ENCODE results near the gene PGBD4.

Gene PGBD4

DNA sequence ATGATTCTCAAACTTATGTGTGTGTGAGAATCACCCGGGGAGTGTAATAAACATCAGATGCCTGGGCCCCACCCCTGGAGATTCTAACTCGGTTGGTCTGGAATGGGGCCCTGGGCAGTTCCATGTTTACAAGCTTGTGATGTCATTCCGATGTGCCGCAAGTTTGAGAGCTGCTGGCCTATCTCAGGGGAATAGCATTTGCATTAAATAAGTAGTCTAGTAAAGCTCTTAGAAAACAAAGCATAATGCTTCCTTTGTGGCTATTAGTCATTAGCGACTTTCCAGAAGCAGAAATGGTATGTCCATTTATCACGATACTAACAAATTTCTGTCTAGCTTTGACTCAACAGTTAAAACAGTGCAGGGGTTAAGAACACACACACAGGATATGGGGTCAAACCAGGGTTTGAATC is 20.9 kb downstream of the PGBD4 start:
- H3K4me1 ChIP-seq = 0 out of 20 replicates have a peak, but pooled peaks cover 0 to 3% (median 0%) of the 10 kb centered on the region in 10 experiments
- H3K9me3 ChIP-seq (replicated peaks in 1 of 11) = no peaks in the 10 kb centered on the region
- H3K4me3 ChIP-seq = no peak overlapping the region
- no peaks in the 10 kb centered on the region for H3K36me3 ChIP-seq
- H3K27me3 ChIP-seq = no peaks in the 10 kb centered on the region
- H3K4me2 ChIP-seq = no peak overlapping the region
- no peak overlapping the region for H3K9ac ChIP-seq
- no peak for TF ChIP-seq Cebpa-rat (IDR thresholded peaks at IDR 0.05)
- H4K20me1 ChIP-seq = no peaks in the 10 kb centered on the region
- no peak overlapping the region for H3K27ac ChIP-seq

DNA sequence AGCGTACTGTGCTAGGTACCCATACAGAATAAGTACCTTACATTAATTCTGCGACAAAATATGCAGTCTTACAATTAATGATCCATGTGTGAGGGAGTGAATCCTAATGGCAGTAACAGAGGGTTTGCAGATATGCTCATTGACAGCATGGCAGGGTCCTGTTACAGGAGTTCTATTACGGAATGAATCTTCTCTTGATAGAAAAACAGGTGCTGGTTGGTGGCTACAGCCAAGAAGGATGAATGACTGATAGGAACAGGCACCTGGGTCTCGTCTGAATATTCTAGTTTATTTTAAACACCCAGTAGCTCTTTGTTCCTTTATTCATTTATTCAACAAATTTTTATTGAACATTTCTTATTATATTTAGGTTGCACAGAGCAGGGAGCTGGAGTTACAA is 22.8 kb downstream of the PGBD4 start:
- Histone ChIP-seq H4K20me1 (no peaks in the 10 kb centered on the region), H3K9me3 (replicated peaks in 1 of 11) (no peaks in the 10 kb centered on the region), H3K4me3 (no peak overlapping the region), H3K4me2 (no peak overlapping the region), H3K4me1 (0 out of 20 replicates have a peak, but pooled peaks cover 0 to 3% (median 0%) of the 10 kb centered on the region in 10 experiments), H3K27ac (no peak overlapping the region), H3K9ac (no peak overlapping the region), H3K36me3 (no peaks in the 10 kb centered on the region), H3K27me3 (no peaks in the 10 kb centered on the region)
- no peak for TF ChIP-seq Cebpa-rat (IDR thresholded peaks at IDR 0.05)

DNA sequence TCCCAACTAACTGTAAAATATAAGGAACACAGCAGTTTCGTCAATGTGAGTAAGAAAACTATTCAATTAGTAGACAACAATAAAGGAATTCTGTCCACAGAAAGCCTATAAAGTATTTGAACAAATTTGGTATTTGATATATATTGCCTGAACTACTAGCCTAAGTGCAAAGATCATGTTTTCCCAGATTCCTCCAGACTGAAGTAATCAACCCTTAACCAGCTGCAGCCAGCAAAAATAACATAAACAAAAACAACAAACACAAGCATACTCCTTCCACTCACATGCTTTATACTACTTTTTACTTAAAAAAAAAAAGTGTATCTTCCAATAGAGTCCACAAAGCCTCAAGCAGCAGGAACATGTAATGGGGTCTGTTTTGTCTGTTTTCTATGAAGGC is 24.1 kb downstream of the PGBD4 start:
- Histone ChIP-seq H3K27me3 (no peaks in the 10 kb centered on the region), H4K20me1 (no peaks in the 10 kb centered on the region), H3K36me3 (no peaks in the 10 kb centered on the region), H3K4me3 (no peak overlapping the region), H3K27ac (no peak overlapping the region), H3K9ac (no peak overlapping the region), H3K4me2 (no peak overlapping the region), H3K4me1 (0 out of 20 replicates have a peak, but pooled peaks cover 0 to 1% (median 0%) of the 10 kb centered on the region in 10 experiments), H3K9me3 (replicated peaks in 1 of 11) (no peaks in the 10 kb centered on the region)
- TF ChIP-seq Cebpa-rat (IDR thresholded peaks at IDR 0.05) = no peak

DNA sequence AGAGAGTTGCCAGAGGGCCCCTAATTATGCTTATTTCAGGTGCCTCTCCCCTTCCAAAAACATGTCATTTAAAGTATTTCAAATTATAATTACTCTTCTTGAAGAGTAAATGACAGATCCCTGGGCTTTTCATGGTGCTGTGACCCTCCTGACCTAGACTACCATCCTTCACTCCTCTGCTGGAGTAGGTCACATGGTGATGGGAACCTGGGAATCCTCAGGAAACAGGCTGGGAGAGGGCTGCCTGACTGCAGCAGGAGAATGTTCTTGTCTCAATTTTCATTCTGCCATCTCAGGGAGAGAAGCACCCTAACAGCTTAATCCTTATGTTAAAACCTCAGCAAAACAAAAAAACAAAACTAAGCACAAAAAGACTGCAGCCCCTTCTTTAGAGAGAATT is 24.6 kb downstream of the PGBD4 start:
- Histone ChIP-seq H4K20me1 (no peaks in the 10 kb centered on the region), H3K4me2 (no peak overlapping the region), H3K9me3 (replicated peaks in 1 of 11) (no peaks in the 10 kb centered on the region), H3K4me1 (no peaks in the 10 kb centered on the region), H3K27me3 (no peaks in the 10 kb centered on the region), H3K4me3 (no peak overlapping the region), H3K36me3 (no peaks in the 10 kb centered on the region), H3K27ac (no peak overlapping the region), H3K9ac (no peak overlapping the region)
- TF ChIP-seq Cebpa-rat (IDR thresholded peaks at IDR 0.05) = no peak

DNA sequence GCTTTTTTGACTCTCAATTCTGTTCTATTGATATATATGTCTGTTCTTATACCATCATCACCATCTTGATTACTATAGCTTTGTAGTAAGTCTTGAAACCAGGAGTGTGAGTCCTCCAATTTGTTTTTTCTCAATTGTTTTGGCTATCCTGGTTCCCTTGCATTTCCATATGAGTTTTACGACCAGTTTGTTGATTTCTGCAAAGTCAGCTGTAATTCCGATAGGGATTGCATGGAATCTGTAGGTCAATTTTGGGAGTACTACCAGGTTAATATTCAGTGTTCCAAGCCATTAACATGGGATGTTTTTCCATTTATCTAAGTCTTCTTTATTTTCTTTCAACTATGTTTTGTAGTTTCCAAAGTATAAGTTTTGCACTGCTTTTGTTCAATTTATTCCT is 27.0 kb downstream of the PGBD4 start:
- Histone ChIP-seq H4K20me1 (no peaks in the 10 kb centered on the region), H3K9me3 (replicated peaks in 1 of 11) (no peaks in the 10 kb centered on the region), H3K36me3 (peaks cover 0 to 8% (median 0%) of the 10 kb centered on the region in 11 experiments; a peak in 3 of 22 replicates), H3K4me2 (no peak overlapping the region), H3K27ac (no peak overlapping the region), H3K4me1 (no peaks in the 10 kb centered on the region), H3K4me3 (no peak overlapping the region), H3K9ac (no peak overlapping the region), H3K27me3 (no peaks in the 10 kb centered on the region)
- TF ChIP-seq Cebpa-rat (IDR thresholded peaks at IDR 0.05) = no peak

DNA sequence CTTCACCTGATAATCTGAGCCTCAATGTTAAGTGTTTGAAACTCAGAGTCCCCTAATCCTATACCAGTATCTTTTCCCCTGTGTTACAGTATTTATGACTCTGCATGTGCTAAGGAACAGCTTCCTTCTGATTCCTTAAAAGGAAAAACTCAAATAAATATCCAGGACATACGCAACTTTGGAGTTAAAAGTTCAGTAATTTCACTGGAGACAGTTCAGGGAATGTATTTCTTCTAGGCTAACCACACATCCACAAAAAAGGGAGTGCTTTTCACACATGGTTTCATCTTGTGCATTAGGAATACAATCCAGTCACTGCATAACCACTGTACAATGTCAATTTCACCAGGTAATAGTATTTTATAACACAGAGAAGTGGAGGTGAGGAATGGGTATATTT is 31.0 kb downstream of the PGBD4 start:
- TF ChIP-seq Cebpa-rat (IDR thresholded peaks at IDR 0.05) = no peak
- H4K20me1 ChIP-seq = no peaks in the 10 kb centered on the region

DNA sequence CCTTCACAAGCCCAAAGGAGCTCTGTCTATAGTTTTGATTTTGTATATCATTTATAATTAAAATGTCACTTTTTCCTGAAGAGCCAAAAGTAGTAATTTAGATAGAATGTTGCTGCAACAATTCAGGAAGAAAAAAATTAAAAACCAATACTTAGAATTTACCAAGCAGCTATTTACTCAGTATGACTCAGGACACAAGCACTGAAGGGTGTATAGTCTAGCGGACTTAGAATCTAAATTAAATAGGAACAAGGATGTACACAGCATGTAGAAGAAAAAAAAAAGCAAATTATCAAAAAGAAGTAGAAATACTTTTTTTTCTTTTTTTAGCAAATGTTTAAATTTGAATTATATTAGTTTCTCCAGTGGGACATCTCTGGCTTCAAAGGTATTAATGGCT is 31.6 kb downstream of the PGBD4 start:
- Histone ChIP-seq H3K4me2 (no peak overlapping the region), H3K4me3 (no peak overlapping the region), H3K9ac (no peak overlapping the region), H3K27me3 (no peaks in the 10 kb centered on the region), H3K4me1 (no peaks in the 10 kb centered on the region), H3K27ac (no peak overlapping the region), H3K9me3 (replicated peaks in 1 of 11) (no peaks in the 10 kb centered on the region), H3K36me3 (peaks cover 7 to 36% (median 15%) of the 10 kb centered on the region in 11 experiments; a peak in 20 of 22 replicates), H4K20me1 (no peaks in the 10 kb centered on the region)
- TF ChIP-seq Cebpa-rat (IDR thresholded peaks at IDR 0.05) = no peak

More for the DNA sequence above, 31.0 kb downstream of the PGBD4 start:
- Histone ChIP-seq H3K4me2 (no peak overlapping the region), H3K9ac (no peak overlapping the region), H3K4me3 (no peak overlapping the region), H3K27ac (no peak overlapping the region), H3K36me3 (peaks cover 3 to 30% (median 10%) of the 10 kb centered on the region in 11 experiments; a peak in 16 of 22 replicates), H3K27me3 (no peaks in the 10 kb centered on the region), H3K9me3 (replicated peaks in 1 of 11) (no peaks in the 10 kb centered on the region), H3K4me1 (no peaks in the 10 kb centered on the region)

DNA sequence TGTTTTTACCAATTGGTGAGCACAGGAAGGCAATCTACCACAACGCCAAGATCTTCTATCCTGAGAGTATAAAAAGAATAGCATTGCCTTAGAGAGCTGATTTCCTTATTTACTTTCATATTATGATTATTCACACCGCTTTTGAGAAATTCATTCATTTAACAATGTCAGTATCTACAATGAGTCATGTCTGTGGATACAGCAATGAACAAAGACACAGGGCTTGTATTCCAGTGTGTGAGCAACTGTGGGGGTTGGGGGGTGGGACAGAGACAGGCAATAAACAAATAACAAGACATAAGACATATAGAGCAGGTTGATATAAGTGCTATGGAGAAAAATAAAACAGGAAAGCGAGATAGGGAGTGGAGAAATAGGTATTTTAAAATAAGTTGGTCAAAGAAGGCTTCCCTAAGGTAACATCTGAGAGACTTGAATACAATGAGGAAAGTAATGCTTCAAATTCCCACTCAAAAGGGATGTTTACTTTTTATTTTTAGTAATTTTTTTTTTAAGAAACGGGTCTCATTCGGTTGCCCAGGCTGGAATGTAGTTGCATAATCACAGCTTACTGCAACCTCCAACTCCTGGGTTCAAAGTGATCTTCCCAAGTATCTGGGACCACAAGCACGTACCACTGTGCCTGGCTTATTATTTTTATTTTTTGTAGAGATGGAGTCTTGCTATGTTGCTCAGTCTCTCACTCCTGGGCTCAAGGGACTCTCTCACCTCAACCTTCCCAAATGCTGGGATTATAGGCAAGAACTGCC is 45.7 kb downstream of the PGBD4 start:
- H3K4me3 ChIP-seq = no peak overlapping the region
- no peaks in the 10 kb centered on the region for H3K27me3 ChIP-seq
- no peaks in the 10 kb centered on the region for H3K4me1 ChIP-seq
- peaks cover 86 to 100% (median 90%) of the 10 kb centered on the region in 11 experiments for H3K36me3 ChIP-seq
- H3K27ac ChIP-seq = no peak overlapping the region
- H3K9me3 ChIP-seq (replicated peaks in 1 of 11) = no peaks in the 10 kb centered on the region; a peak in 1 of 22 replicates
- H3K9ac ChIP-seq = no peak overlapping the region
- TF ChIP-seq Cebpa-rat (IDR thresholded peaks at IDR 0.05) = no peak
- 0 out of 22 replicates have a peak, but pooled peaks cover 0 to 3% (median 0%) of the 10 kb centered on the region in 11 experiments for H4K20me1 ChIP-seq
- no peak overlapping the region for H3K4me2 ChIP-seq

DNA sequence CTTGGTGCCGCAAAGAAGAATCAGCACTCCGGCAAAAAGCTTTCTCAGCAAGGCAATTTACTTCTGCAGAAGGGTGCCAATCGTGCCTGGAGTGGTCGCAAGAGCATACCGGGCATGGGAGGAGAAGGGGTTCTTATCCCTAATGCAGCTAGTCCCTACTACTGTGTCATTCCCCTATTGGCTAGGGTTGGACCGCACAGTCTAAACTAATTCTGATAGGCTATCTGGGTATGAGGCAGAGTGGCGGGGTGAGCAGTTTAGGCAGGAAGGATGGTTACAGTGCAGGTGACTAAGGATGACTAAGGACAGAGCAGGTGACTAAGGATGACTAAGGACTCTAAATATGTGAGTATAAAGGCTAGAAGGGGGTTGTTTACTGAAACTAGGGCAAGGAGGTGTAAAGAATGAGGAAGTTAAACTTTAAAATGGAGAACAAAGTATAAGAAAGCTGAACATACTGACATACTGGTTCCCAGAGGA is 52.9 kb downstream of the PGBD4 start:
- peaks cover 95 to 100% (median 100%) of the 10 kb centered on the region in 11 experiments for H3K36me3 ChIP-seq
- H4K20me1 ChIP-seq = no peaks in the 10 kb centered on the region
- H3K4me1 ChIP-seq = no peaks in the 10 kb centered on the region
- no peaks in the 10 kb centered on the region for H3K27me3 ChIP-seq
- peak overlapping the region in 2 of 10 experiments; percentile 19 to 29; a peak in 2 of 20 replicates for H3K4me3 ChIP-seq
- H3K9ac ChIP-seq = no peak overlapping the region
- H3K27ac ChIP-seq = peak overlapping the region in 4 of 11 experiments; percentile 39 to 64 (median 54); a peak in 6 of 22 replicates
- TF ChIP-seq Cebpa-rat (IDR thresholded peaks at IDR 0.05) = no peak
- no peak overlapping the region for H3K4me2 ChIP-seq
- peaks cover 48 to 67% (median 57%) of the 10 kb centered on the region in 11 experiments for H3K9me3 ChIP-seq (replicated peaks in 1 of 11)

Data from BLaER1 treated with 17β-estradiol and CSF1 and Interleukin-3, amounts not matched to agents 10 nM and 100 nM (cell line).